ENCODE measurements around the gene SENP6.

Gene SENP6

GRCh38 chr6:75601304-75602245 lies at the start of gene SENP6:
Gene SENP6 (plus strand): TSS chr6:75601880. CDS start chr6:75602525, 645 bp downstream.
- peak within 1 kb of the TSS; percentile 74 for H3K4me3 ChIP-seq (replicated peaks; ENCODE audit: low read depth, low read length)
- DNase-seq (ENCODE audit: extremely low read depth, insufficient read length), result peak; percentile 89
- no peaks in the 10 kb centered on the region for H3K36me3 ChIP-seq (ENCODE audit: control insufficient read depth, insufficient read depth, low read length)
- no peak for TF ChIP-seq CTCF (IDR thresholded peaks at IDR 0.05; ENCODE audit: insufficient read depth, low read length, poor library complexity, severe bottlenecking)
- H3K27me3 ChIP-seq (replicated peaks; ENCODE audit: control insufficient read depth, insufficient read depth, low read length), result no peaks in the 10 kb centered on the region

DNA sequence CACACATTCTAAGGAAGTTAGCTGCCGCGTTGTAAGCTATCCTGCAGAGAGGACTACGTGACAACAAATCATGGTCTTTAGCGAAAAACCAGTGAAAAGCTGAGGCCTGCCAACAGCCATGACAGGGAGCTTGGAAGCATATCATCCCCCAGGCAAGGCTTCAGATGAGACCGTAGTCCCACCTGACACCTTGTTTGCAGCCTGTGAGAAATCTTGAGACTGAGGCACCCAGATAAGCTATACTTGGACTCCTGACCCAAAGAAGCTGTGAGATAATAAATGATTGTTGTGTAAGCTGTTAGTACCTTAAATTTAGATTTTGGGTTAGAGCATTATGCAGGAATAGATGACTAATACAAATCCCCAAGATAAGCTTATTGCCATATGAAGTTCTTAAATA lies 45.4 kb upstream of the SENP6 start:
- Histone ChIP-seq H3K27me3 (replicated peaks; ENCODE audit: control insufficient read depth, insufficient read depth, low read length) (no peaks in the 10 kb centered on the region), H3K4me3 (replicated peaks; ENCODE audit: low read depth, low read length) (no peak overlapping the region), H3K36me3 (ENCODE audit: control insufficient read depth, insufficient read depth, low read length) (no peaks in the 10 kb centered on the region)
- no peak for TF ChIP-seq CTCF (IDR thresholded peaks at IDR 0.05; ENCODE audit: insufficient read depth, low read length, poor library complexity, severe bottlenecking)
- no peak for DNase-seq (ENCODE audit: extremely low read depth, insufficient read length)

DNA sequence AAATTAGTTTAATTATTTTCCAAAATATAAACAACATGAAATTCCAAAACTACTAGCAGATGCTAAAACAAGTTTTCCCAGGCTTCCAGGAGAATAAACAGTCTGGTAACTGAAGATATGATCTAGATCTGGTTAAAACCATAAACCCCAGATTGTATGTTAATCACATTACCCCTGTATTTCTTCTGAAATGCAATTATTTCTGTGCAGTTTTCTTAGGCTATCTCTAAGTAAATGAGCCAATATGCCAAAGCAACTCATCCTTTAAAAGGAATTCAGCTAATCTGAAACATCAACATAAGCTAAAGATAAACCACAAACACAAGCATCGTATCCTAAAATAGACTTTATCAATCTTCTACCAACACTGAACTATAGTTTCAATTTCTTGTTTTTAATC lies 44.6 kb upstream of the SENP6 start:
- no peak for TF ChIP-seq CTCF (IDR thresholded peaks at IDR 0.05; ENCODE audit: insufficient read depth, low read length, poor library complexity, severe bottlenecking)
- Histone ChIP-seq H3K4me3 (replicated peaks; ENCODE audit: low read depth, low read length) (no peak overlapping the region), H3K36me3 (ENCODE audit: control insufficient read depth, insufficient read depth, low read length) (no peaks in the 10 kb centered on the region), H3K27me3 (replicated peaks; ENCODE audit: control insufficient read depth, insufficient read depth, low read length) (no peaks in the 10 kb centered on the region)
- DNase-seq (ENCODE audit: extremely low read depth, insufficient read length), result no peak

DNA sequence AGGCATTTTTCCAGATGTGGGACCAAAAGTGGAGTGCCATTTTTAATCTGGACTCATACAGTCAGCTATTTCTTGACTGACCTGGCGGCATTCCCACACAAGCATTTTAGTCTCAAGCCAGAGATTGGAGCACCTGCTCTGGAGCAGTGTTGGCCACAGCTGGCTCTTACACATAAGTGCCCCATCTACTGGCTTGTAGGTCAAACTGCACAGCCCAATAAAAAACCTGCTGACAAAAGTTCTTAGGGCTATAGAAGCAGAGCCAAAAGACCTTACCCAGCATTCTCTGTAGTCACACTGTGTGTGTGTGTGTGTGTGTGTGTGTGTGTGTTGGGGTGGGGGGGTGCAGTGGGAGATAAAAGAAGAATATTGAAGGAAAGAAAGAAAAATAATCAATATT lies 38.6 kb upstream of the SENP6 start:
- no peak overlapping the region for H3K4me3 ChIP-seq (replicated peaks; ENCODE audit: low read depth, low read length)
- DNase-seq (ENCODE audit: extremely low read depth, insufficient read length), result no peak
- peak; percentile 70 for TF ChIP-seq CTCF (IDR thresholded peaks at IDR 0.05; ENCODE audit: insufficient read depth, low read length, poor library complexity, severe bottlenecking)
- no peaks in the 10 kb centered on the region for H3K27me3 ChIP-seq (replicated peaks; ENCODE audit: control insufficient read depth, insufficient read depth, low read length)
- no peaks in the 10 kb centered on the region for H3K36me3 ChIP-seq (ENCODE audit: control insufficient read depth, insufficient read depth, low read length)

GRCh38 chr6:75566137-75566767 lies 35.4 kb upstream of the SENP6 start:
- no peak for TF ChIP-seq CTCF (IDR thresholded peaks at IDR 0.05; ENCODE audit: insufficient read depth, low read length, poor library complexity, severe bottlenecking)
- Histone ChIP-seq H3K27me3 (replicated peaks; ENCODE audit: control insufficient read depth, insufficient read depth, low read length) (no peaks in the 10 kb centered on the region), H3K36me3 (ENCODE audit: control insufficient read depth, insufficient read depth, low read length) (no peaks in the 10 kb centered on the region), H3K4me3 (replicated peaks; ENCODE audit: low read depth, low read length) (no peak overlapping the region)
- no peak for DNase-seq (ENCODE audit: extremely low read depth, insufficient read length)
